Peyer's patch (tissue), 4 donors: Measurements from ENCODE around the gene PPOX. TPM values are rescaled to one million over a fixed set of nuclear protein-coding genes. Genes with fewer than 3 reads are reported as not detected.

ENCODE experiments used
- DNase-seq, 3 donors: peaks; one replicate each; pipeline ENCODE4 v3.0.0-alpha.2; 2017 to 2019
- H3K27ac ChIP-seq, 4 donors: fragments of 200-600 bp; sonication (generic); one replicate each; pipeline ENCODE4 v1.5.1; 2016 to 2019
- H3K27me3 ChIP-seq, 2 donors: fragments of 200-600 bp; sonication (generic); one replicate each; pipeline ENCODE4 v1.5.1; 2019
- H3K36me3 ChIP-seq, 3 donors: fragments of 200-600 bp; sonication (generic); one replicate each; pipeline ENCODE4 v1.5.1; 2016 to 2019
- H3K4me1 ChIP-seq, 4 donors: fragments of 200-600 bp; sonication (generic); one replicate each; pipeline ENCODE4 v1.5.1; 2016 to 2019
- H3K4me3 ChIP-seq, 4 donors: fragments of 200-600 bp; sonication (generic); 1 replicate in 3 of 4; 2 replicates in 1 of 4; pipeline ENCODE4 v1.5.1; 2016 to 2019; ENCODE audit warnings: mild to moderate bottlenecking in 1 of 4
- H3K9me3 ChIP-seq, 4 donors: fragments of 200-600 bp; sonication (generic); one replicate each; pipeline ENCODE4 v1.5.1; 2016 to 2019; ENCODE audit warnings: mild to moderate bottlenecking in 1 of 4
- POLR2A ChIP-seq, 2 donors: fragments of 450-650 bp; IDR thresholded peaks; one replicate each; pipeline ENCODE4 v1.5.1; 2017; ENCODE audit warnings: antibody characterized with exemption in 2 of 2, mild to moderate bottlenecking in 2 of 2, moderate library complexity in 2 of 2
- total RNA-seq, 4 donors: library from RNA; depleted of rRNA; stranded (reverse); fragments of >200 nt; gene quantifications; one replicate each; pipeline ENCODE4 v1.1.0, GENCODE V29; 2016
- TF ChIP-seq, protein P1 (sequence below), 6 experiments: fragments of 450-650 bp in 4 of 6; fragments of 200-600 bp in 2 of 6; sonication (generic) in 1 of 6; IDR thresholded peaks; one replicate each; pipeline ENCODE4 v1.5.1; 2017 to 2019; ENCODE audit warnings: antibody characterized with exemption in 6 of 6, mild to moderate bottlenecking in 3 of 6, moderate library complexity in 1 of 6

Gene PPOX
- total RNA-seq, 4 donors from 2014 or later, result 9.5 to 38.0 (median 20.9) TPM

DNA sequence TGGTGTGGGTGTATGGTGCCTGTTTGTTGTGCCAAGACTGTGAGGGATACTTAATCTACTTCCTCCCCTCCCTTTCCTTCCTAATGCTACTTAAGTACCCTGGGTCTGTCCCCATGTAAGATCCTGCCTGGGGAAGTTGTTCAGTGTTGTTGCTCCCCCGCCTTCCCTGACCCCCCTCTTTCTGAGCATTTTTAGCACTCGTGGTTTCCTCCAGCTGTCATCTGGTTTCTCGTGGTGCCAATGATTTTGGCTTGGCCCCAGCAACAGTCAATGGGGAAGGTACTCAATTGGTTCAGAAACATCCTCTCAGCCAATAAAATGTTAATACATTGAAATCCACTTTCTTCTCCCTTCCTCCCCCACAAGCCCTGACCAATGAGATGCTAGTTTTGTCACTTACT, 19.1 kb downstream of the PPOX start:
- no peaks in the 10 kb centered on the region for H3K36me3 ChIP-seq
- no peaks in the 10 kb centered on the region for H3K9me3 ChIP-seq
- H3K4me1 ChIP-seq, result peaks cover 0 to 23% (median 3%) of the 10 kb centered on the region in 4 donors
- peak; percentile 7 to 93 (median 90) for DNase-seq
- H3K4me3 ChIP-seq, result no peak overlapping the region
- H3K27ac ChIP-seq, result peak overlapping the region; percentile 54 to 80 (median 70)
- TF ChIP-seq POLR2A (IDR thresholded peaks at IDR 0.05), result no peak
- TF ChIP-seq, protein P1, sequence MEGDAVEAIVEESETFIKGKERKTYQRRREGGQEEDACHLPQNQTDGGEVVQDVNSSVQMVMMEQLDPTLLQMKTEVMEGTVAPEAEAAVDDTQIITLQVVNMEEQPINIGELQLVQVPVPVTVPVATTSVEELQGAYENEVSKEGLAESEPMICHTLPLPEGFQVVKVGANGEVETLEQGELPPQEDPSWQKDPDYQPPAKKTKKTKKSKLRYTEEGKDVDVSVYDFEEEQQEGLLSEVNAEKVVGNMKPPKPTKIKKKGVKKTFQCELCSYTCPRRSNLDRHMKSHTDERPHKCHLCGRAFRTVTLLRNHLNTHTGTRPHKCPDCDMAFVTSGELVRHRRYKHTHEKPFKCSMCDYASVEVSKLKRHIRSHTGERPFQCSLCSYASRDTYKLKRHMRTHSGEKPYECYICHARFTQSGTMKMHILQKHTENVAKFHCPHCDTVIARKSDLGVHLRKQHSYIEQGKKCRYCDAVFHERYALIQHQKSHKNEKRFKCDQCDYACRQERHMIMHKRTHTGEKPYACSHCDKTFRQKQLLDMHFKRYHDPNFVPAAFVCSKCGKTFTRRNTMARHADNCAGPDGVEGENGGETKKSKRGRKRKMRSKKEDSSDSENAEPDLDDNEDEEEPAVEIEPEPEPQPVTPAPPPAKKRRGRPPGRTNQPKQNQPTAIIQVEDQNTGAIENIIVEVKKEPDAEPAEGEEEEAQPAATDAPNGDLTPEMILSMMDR (IDR thresholded peaks at IDR 0.05), result no peak
- no peaks in the 10 kb centered on the region for H3K27me3 ChIP-seq

DNA sequence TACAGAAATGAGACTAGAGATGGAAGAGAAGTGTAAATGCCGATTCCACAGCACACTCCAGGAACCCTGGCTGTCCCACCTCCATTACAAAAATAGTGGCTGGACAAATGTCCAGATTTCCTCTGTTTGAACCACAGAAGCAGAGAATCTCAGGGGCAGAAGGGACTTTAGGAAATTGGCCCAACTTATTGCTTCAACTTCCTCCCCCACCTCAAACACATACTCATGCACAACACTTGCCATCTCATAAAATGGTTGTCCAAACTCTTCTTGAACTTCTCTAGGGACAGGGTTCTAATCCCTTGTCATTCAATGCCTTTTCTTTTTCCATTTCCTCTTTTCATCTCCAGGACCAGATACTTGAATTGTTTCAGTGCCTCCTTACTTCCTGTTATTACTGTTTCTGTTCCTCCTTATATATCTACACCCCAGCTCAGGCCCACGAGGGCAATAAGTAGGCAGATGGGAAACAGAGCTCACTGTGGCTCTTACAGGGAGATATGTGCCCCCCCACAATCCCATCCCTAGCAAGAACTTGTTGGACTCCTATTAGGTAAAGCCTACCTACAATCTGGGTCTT, 19.6 kb downstream of the PPOX start:
- peak in 1 of 3 donors; percentile 75 for DNase-seq
- H3K36me3 ChIP-seq, result no peaks in the 10 kb centered on the region
- no peak for TF ChIP-seq POLR2A (IDR thresholded peaks at IDR 0.05)
- TF ChIP-seq, protein P1 (IDR thresholded peaks at IDR 0.05), result no peak
- no peak overlapping the region for H3K4me3 ChIP-seq
- no peaks in the 10 kb centered on the region for H3K9me3 ChIP-seq
- H3K27me3 ChIP-seq, result no peaks in the 10 kb centered on the region
- peaks cover 0 to 23% (median 3%) of the 10 kb centered on the region in 4 donors for H3K4me1 ChIP-seq
- peak overlapping the region; percentile 54 to 80 (median 70) for H3K27ac ChIP-seq

DNA sequence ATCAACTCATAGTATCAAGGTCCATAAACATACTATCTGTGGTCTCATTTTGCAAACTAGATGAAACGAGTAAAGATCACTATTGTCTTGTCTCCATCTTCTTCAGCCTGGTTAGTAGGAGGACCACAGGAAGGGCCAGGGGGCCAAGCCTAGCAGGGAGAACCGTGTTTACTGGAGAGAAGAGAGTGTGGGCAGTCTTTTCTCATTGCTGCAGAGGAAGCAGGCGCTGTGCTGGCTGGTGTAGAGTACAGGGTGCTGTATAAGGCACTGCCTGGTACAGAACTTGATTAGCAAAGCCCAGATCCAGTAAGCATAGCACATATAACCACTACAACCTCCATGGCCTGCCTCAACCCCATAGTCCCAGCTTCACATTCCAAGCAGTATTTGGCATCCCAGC, 21.1 kb downstream of the PPOX start:
- DNase-seq, result no peak
- Histone ChIP-seq H3K36me3 (no peaks in the 10 kb centered on the region), H3K4me1 (peaks cover 0 to 15% (median 3%) of the 10 kb centered on the region in 4 donors), H3K27ac (peak overlapping the region in 2 of 4 donors; percentile 22 to 64), H3K9me3 (no peaks in the 10 kb centered on the region), H3K27me3 (no peaks in the 10 kb centered on the region), H3K4me3 (no peak overlapping the region)
- TF ChIP-seq POLR2A (IDR thresholded peaks at IDR 0.05), result no peak
- TF ChIP-seq, protein P1 (IDR thresholded peaks at IDR 0.05), result no peak

DNA sequence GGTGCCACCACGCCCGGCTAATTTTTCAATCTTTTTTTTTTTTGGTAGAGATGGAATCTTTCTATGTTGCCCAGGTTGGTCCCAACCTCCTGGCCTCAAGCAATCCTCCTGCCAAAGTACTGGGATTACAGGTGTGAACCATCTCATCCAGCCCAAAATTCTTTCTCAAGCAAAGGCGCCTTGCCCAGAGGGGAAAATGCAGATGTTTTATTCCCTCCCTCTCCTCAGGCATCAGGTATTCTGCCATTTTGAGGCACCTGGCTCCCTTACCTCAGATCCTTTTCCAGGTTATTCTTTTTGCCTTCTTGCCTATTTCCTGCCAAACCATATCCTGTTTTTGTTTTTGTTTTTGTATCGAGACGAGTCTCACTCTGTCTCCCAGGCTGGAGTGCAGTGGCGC, 22.2 kb downstream of the PPOX start:
- Histone ChIP-seq H3K4me3 (no peak overlapping the region), H3K4me1 (peaks cover 0 to 17% (median 4%) of the 10 kb centered on the region in 4 donors), H3K9me3 (no peaks in the 10 kb centered on the region), H3K27ac (peak overlapping the region in 1 of 4 donors; percentile 17), H3K36me3 (no peaks in the 10 kb centered on the region), H3K27me3 (no peaks in the 10 kb centered on the region)
- TF ChIP-seq POLR2A (IDR thresholded peaks at IDR 0.05), result no peak
- TF ChIP-seq, protein P1 (IDR thresholded peaks at IDR 0.05), result no peak
- DNase-seq, result no peak

DNA sequence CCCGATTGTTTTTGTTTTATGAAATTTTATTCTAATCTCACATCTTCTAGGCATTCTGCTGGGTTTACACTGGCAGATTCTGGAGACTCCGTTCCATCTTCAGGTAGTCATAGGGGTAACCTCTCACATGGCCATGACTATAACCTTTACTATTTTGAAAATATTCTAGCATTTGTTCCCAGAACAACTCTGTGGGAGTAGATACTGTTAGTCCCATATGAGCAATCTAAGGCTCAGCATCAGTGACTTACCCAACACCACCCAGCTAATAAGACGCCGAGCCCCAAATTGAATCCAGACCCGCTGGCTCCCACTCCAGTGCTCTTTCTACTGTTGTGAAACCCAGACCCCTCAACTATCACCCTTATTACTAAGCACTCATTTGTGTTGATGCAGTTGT, 22.8 kb downstream of the PPOX start:
- no peak overlapping the region for H3K4me3 ChIP-seq
- no peak overlapping the region for H3K27ac ChIP-seq
- no peaks in the 10 kb centered on the region for H3K9me3 ChIP-seq
- DNase-seq, result no peak
- no peaks in the 10 kb centered on the region for H3K36me3 ChIP-seq
- no peaks in the 10 kb centered on the region for H3K27me3 ChIP-seq
- TF ChIP-seq, protein P1 (IDR thresholded peaks at IDR 0.05), result no peak
- TF ChIP-seq POLR2A (IDR thresholded peaks at IDR 0.05), result no peak
- peaks cover 0 to 17% (median 7%) of the 10 kb centered on the region in 4 donors for H3K4me1 ChIP-seq
